Suppressor macrophage (primary cell): ENCODE results near the gene FRMD3.

Source experiments
- DNase-seq, 4 experiments: peaks; one replicate each; pipeline ENCODE4 v3.0.0-alpha.2; 2020 to 2022

FRMD3 gene

GRCh38 chr9:83521411-83521810, 16.8 kb downstream of the FRMD3 start:
- DNase-seq: peak in 3 of 4 experiments; percentile 3 to 41 (median 16)

DNA sequence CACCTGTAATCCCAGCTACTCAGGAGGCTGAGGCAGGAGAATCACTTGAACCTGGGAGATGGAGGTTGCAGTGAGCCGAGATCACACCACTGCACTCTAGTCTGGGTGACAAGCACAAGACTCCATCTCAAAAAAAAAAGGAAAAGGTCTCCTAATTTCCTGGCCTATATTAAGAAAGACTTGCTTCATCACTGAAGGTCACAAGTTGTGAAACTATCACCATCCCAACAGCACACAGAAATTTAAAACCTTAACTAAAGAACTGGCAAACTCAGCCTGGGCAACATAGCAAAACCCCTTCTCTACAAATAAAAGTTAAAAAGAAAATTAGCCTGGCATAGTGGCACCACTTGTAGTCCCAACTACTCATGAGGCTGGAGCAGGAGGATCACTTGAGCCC, 17.2 kb downstream of the FRMD3 start:
- peak; percentile 7 to 65 (median 34) for DNase-seq

DNA sequence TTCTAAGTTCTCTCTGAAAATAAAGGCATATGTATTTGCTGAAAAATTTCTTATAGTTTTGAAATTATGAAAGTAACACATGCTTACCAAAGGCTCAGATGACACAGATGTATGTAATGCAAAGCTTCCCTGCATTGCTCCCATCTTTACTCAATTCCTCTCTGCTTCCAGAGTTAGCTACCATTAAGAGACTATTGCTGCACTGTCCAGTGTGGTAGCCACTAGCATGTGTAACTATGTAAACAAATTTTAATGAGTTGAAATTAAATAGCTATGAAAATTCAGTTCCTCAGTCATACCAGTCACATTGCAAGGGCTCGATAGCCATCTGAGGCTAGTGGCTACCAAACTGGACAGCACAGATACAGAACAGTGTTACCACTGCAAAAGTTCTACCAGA, 17.9 kb downstream of the FRMD3 start:
- DNase-seq: peak in 1 of 4 experiments; percentile 16

DNA sequence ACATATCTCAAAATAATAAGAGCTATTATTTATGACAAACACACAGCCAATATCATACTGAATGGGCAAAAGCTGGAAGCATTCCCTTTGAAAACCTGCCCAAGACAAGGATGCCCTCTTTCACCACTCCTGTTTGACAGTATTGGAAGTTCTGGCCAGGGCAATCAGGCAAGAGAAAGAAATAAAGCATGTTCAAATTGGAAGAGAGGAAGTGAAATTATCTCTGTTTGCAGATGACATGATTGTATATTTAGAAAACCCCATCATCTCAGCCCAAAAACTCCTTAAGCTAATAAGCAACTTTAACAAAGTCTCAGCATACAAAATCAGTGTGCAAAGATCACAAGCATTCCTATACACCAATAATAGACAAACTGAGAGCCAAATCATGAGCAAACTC, 20.2 kb downstream of the FRMD3 start:
- DNase-seq: peak in 1 of 4 experiments; percentile 13

DNA sequence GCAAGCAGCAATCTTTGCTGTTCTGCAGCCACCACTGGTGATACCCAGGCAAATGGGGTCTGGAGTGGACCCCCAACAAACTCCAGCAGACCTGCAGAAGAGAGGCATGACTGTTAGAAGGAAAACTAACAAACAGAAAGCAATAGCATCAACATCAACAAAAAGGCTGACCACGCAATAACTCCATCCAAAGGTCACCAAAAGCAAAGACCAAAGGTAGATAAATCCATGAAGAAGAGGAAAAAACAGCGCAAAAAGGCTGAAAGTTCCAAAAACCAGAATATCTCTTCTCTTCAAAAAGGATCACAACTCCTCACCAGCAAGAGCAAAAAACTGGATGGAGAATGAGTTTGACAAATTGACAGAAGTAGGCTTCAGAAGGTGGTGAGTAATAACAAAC, 23.4 kb downstream of the FRMD3 start:
- no peak for DNase-seq

GRCh38 chr9:83512621-83513020, 25.6 kb downstream of the FRMD3 start:
- no peak for DNase-seq

- DNase-seq: peak; percentile 37 to 81 (median 59)
Measured at GRCh38 chr9:83511051-83511450, 27.1 kb downstream of the FRMD3 start.

GRCh38 chr9:83509402-83509801, 28.8 kb downstream of the FRMD3 start:
- no peak for DNase-seq

DNA sequence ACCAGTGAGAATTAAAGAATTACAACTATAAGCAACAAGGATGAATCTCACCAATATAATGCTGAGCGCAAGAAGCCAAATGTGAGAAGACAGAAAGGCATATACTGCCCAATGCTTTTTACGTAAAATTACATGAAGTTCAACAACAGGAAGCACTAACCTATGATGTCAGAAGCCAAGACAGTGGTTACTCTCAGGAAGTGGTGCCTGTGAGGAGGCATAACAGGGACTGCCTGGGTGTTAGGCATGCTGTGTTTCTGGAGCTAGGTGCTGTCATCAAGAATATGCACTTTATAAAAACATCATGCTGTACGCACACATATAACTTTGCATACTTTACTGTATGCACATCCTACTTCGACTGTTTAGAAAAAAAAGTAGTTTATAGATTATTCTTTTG, 30.1 kb downstream of the FRMD3 start:
- DNase-seq: peak; percentile 8 to 49 (median 24)

- DNase-seq: no peak
Measured at GRCh38 chr9:83505282-83505681, 32.9 kb downstream of the FRMD3 start.

DNA sequence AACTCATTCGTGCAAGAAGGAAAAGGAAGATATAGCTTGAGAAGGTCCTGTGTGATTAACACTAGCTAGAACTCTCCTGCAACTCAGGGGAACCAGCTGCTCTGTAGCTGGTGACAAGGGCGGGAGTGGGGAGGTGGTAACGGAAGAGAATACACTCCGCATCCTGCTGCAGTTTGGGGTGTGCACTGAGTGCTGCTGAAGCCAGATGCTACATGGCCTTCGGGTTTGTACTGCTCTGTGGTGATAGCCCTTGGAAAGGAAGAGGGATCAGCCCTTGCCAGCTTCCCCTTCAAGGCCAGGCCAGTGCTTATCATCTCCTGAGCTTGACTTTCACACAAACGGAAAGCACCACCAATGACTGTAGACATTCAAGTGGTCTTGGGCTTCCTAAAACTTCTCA, 34.3 kb downstream of the FRMD3 start:
- no peak for DNase-seq

DNA sequence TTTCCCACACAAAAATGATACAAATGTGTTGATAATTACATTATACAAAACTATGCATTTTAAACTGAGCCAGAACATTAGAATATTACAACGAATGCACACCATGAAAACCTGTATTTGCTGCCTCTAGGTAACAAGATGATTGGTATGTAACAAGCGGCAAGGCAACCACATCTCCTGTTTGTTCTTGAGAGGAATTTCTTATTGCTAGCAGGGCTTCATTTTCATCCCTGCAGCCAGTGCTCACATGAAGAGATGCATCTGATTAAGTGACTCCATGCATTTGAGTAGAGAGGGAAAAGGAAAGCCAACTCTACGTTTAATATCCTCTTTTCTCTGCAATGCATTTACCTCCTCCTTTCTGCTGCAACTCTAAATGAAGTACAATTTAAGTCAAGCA, 36.6 kb downstream of the FRMD3 start:
- no peak for DNase-seq

DNA sequence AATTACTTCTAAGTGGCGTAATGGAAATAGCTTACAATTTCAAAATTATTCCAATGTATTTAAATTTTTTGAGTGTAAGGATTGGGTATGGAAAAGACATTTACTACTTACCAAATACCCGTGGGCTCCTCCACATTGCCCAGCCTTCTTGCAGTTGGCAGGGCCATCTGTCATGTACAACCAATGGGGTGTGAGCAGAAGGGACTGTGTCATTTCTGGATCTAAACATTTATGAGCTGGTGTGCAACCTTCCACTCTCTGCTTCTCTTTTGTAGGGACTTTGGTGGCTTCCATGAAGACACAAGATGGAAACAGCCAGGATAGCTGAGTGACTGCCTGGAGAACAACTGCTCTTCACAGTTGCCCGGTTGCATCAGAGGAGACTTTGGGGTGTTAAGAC, 40.8 kb downstream of the FRMD3 start:
- no peak for DNase-seq

DNA sequence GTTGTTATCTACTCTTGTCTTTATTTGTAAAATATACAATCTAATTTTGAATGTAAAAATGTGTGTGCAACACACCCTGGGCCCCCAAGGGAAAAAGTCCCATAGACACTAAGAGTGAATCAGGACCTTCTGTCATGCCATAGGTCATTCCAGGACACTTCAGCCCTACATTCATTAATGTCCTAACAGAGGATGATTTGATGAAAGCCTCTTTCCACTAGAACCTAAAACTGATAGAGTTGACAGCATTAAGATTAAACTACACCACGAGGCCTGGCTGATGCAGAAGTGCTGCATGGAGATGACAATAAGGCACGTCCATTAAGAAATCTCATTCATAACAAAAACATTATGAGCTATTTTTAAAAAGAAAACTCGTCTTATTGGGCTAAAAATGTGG, 46.2 kb downstream of the FRMD3 start:
- no peak for DNase-seq

- no peak for DNase-seq
Measured at GRCh38 chr9:83491413-83491812, 46.8 kb downstream of the FRMD3 start.

GRCh38 chr9:83489961-83490360, 48.2 kb downstream of the FRMD3 start:
- DNase-seq: no peak

GRCh38 chr9:83484990-83485389, 53.2 kb downstream of the FRMD3 start:
- DNase-seq: no peak

DNA sequence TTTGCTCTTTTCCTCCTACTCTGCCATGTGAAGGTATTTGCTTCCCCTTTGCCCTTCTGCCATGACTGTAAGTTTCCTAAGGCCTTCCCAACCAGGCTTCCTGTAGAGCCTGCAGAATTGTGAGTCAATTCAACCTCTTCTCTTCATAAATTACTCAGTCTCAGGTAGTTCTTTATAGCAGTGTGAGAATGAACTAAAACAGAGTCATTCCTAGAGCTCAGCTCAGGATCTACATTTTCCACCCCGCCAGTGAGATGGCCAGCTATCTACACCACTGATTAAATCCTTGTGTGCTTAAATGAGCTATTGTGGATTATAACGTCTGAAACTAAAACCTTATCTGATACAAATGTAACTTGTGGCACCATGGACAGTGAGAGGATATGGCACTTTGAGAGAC, 55.0 kb downstream of the FRMD3 start:
- peak in 1 of 4 experiments; percentile 58 for DNase-seq

DNA sequence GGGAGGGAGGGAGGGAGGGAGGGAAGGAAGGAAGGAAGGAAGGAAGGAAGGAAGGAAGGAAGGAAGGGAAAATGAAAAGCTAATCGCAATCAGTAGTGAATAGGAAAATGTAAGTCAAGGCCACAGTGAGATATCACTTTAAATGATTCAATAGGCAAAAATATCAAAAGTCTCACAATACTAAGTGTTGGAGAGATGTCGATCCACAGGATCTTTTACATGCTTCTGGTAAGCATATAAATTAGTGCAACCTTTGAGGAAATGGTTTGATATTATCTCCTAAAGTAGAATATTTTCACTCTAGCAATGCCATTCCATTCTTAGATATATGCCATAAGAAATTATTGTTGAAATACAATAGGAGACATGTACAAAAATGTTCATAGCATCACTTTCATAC, 58.4 kb downstream of the FRMD3 start:
- no peak for DNase-seq

- DNase-seq: no peak
Measured at GRCh38 chr9:83477571-83477970, 60.6 kb downstream of the FRMD3 start.

- no peak for DNase-seq
Measured at GRCh38 chr9:83477120-83477519, 61.1 kb downstream of the FRMD3 start.

DNA sequence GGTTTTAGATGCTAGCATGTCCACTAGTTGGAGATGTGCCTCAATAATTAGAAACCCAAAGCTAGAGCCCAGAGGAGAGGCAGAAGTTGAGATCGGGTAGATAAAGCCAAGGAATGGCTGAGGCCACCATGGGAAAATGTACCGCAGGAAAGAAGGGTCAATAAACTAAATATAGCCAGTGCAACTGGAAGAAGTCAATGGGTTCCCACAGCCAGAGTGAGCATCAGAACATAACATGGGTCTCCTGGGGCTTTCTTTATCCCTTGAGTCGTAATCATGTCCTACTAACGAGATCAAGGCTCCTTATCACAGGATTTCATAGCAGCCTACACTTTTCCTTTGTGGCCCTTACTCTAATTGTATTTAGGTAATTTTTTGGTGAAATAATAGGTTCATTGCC, 61.7 kb downstream of the FRMD3 start:
- DNase-seq: no peak

DNA sequence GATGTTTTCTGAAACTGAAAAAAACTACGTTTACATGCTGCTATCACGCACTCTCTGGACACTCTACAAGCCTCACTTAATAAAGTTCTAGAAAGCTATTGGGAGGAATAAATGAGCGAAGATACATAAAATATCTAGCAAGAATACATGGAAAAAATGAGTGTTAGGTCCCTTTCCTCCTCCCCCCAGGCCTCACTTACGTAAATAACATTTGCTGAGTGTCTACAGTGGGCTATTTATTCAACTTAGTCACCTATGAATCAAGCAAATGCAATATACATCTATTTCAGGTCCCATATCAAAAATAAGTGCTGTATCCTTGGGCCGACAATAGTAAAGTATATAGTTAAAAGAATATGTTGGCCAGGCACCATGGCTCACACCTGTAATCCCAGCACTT, 62.5 kb downstream of the FRMD3 start:
- DNase-seq: no peak

- no peak for DNase-seq
Measured at GRCh38 chr9:83474631-83475030, 63.6 kb downstream of the FRMD3 start.

- peak in 3 of 4 experiments; percentile 15 to 37 (median 28) for DNase-seq
Measured at GRCh38 chr9:83473488-83473971, 64.7 kb downstream of the FRMD3 start.

GRCh38 chr9:83472764-83473163, 65.4 kb downstream of the FRMD3 start:
- DNase-seq: peak; percentile 72 to 91 (median 84)
